HCT116 (cell line): ENCODE measurements around the gene MRAP2.

Experiments used
- CEBPB ChIP-seq: IDR thresholded peaks from 2 replicates; pipeline ENCODE4 v1.6.1; 2012; ENCODE audit warnings: low read depth
- EZH2 ChIP-seq: fragments of 200-600 bp; sonication (generic); IDR thresholded peaks from 2 replicates; pipeline ENCODE4 v1.6.1; 2017; ENCODE audit warnings: antibody characterized with exemption, mixed run types
- EZH2phosphoT487 ChIP-seq: fragments of 200-600 bp; IDR thresholded peaks from 2 replicates; pipeline ENCODE4 v1.6.1; 2018; ENCODE audit warnings: antibody characterized with exemption, borderline replicate concordance
- POLR2A ChIP-seq: IDR thresholded peaks from 2 replicates; pipeline ENCODE4 v1.7.0; 2011; ENCODE audit warnings: borderline replicate concordance; ENCODE audit not compliant: insufficient read depth, insufficient read length; ENCODE audit errors: extremely low read depth
- POLR2AphosphoS5 ChIP-seq: IDR thresholded peaks from 2 replicates; pipeline ENCODE4 v1.6.1; 2011; ENCODE audit warnings: mild to moderate bottlenecking, low read depth, low read length, moderate library complexity
- SP1 ChIP-seq: IDR thresholded peaks from 2 replicates; pipeline ENCODE4 v1.6.1; 2012; ENCODE audit warnings: low read depth
- ZNF274 ChIP-seq: fragments of 200-500 bp; sonication (Bioruptor generic); IDR thresholded peaks from 2 replicates; pipeline ENCODE4 v1.6.1; 2014; ENCODE audit warnings: mild to moderate bottlenecking, low read depth, low read length, inconsistent platforms
- TF ChIP-seq, protein P1 (sequence below), 3 experiments: fragments of 200-600 bp in 1 of 3; sonication (generic) in 1 of 3; IDR thresholded peaks in 2 of 3; conservative IDR thresholded peaks in 1 of 3; 2 replicates each; pipeline ENCODE4 v1.5.1; 2012 to 2017; ENCODE audit warnings: low read depth in 2 of 3, low read length in 2 of 3, antibody characterized with exemption in 1 of 3, borderline replicate concordance in 1 of 3, control low read depth in 1 of 3, mild to moderate bottlenecking in 1 of 3, mixed read lengths in 1 of 3, mixed run types in 1 of 3, moderate library complexity in 1 of 3; ENCODE audit not compliant: insufficient read depth in 1 of 3
- TF ChIP-seq, protein P2 (sequence below): IDR thresholded peaks from 2 replicates; pipeline ENCODE4 v1.6.1; 2012
- TF ChIP-seq, protein P3 (sequence below): IDR thresholded peaks from 2 replicates; pipeline ENCODE4 v1.6.1; 2012; ENCODE audit warnings: low read depth

DNA sequence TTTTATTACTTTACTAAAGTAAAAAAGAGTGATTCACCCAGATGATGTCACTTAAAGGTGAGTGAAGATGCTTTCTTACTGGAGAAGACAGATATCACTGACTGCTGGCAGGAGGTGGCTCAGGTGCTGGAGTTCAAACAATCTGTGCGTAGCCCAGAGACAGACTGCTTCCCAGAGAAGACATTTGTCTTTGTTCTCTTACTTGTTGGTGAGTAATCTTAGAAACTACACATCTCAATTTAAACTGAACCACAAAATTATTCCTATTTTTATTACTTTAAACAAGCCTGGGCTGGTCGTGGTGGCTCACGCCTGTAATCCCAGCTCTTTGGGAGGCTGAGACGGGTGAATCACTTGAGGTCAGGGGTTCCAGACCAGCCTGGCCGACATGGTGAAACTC lies 101.7 kb downstream of the MRAP2 start:
- TF ChIP-seq, protein P1, sequence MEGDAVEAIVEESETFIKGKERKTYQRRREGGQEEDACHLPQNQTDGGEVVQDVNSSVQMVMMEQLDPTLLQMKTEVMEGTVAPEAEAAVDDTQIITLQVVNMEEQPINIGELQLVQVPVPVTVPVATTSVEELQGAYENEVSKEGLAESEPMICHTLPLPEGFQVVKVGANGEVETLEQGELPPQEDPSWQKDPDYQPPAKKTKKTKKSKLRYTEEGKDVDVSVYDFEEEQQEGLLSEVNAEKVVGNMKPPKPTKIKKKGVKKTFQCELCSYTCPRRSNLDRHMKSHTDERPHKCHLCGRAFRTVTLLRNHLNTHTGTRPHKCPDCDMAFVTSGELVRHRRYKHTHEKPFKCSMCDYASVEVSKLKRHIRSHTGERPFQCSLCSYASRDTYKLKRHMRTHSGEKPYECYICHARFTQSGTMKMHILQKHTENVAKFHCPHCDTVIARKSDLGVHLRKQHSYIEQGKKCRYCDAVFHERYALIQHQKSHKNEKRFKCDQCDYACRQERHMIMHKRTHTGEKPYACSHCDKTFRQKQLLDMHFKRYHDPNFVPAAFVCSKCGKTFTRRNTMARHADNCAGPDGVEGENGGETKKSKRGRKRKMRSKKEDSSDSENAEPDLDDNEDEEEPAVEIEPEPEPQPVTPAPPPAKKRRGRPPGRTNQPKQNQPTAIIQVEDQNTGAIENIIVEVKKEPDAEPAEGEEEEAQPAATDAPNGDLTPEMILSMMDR (IDR thresholded peaks at IDR 0.05 in 2 of 3, conservative IDR thresholded peaks at IDR 0.05 in 1 of 3; ENCODE audit: borderline replicate concordance in 1 of 3, insufficient read depth in 1 of 3, low read depth in 2 of 3, low read length in 2 of 3): no peak
- no peak for TF ChIP-seq POLR2A
- TF ChIP-seq EZH2: no peak
- TF ChIP-seq SP1: no peak
- TF ChIP-seq, protein P2, sequence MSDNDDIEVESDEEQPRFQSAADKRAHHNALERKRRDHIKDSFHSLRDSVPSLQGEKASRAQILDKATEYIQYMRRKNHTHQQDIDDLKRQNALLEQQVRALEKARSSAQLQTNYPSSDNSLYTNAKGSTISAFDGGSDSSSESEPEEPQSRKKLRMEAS: no peak
- TF ChIP-seq ZNF274: no peak
- TF ChIP-seq EZH2phosphoT487: no peak
- TF ChIP-seq POLR2AphosphoS5: no peak
- TF ChIP-seq, protein P3, sequence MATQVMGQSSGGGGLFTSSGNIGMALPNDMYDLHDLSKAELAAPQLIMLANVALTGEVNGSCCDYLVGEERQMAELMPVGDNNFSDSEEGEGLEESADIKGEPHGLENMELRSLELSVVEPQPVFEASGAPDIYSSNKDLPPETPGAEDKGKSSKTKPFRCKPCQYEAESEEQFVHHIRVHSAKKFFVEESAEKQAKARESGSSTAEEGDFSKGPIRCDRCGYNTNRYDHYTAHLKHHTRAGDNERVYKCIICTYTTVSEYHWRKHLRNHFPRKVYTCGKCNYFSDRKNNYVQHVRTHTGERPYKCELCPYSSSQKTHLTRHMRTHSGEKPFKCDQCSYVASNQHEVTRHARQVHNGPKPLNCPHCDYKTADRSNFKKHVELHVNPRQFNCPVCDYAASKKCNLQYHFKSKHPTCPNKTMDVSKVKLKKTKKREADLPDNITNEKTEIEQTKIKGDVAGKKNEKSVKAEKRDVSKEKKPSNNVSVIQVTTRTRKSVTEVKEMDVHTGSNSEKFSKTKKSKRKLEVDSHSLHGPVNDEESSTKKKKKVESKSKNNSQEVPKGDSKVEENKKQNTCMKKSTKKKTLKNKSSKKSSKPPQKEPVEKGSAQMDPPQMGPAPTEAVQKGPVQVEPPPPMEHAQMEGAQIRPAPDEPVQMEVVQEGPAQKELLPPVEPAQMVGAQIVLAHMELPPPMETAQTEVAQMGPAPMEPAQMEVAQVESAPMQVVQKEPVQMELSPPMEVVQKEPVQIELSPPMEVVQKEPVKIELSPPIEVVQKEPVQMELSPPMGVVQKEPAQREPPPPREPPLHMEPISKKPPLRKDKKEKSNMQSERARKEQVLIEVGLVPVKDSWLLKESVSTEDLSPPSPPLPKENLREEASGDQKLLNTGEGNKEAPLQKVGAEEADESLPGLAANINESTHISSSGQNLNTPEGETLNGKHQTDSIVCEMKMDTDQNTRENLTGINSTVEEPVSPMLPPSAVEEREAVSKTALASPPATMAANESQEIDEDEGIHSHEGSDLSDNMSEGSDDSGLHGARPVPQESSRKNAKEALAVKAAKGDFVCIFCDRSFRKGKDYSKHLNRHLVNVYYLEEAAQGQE: no peak
- TF ChIP-seq CEBPB: no peak
